Parathyroid adenoma (tissue), 2 donors: ENCODE measurements around the gene ZMYM4.

Experiments
- H2AFZ ChIP-seq: fragments of 300-600 bp; sonication (generic); one replicate; pipeline ENCODE4 v1.7.0; 2017; ENCODE audit warnings: antibody characterized with exemption, mild to moderate bottlenecking
- H3K27ac ChIP-seq: fragments of 300-600 bp; sonication (generic); one replicate; pipeline ENCODE4 v1.7.0; 2017
- H3K27me3 ChIP-seq: fragments of 300-600 bp; sonication (generic); one replicate; pipeline ENCODE4 v1.7.0; 2017; ENCODE audit warnings: low read length; ENCODE audit not compliant: control insufficient read depth, insufficient read depth
- H3K36me3 ChIP-seq: fragments of 300-600 bp; sonication (generic); one replicate; pipeline ENCODE4 v1.7.0; 2017; ENCODE audit warnings: low read length; ENCODE audit not compliant: control insufficient read depth, insufficient read depth
- H3K4me1 ChIP-seq: fragments of 300-600 bp; sonication (generic); one replicate; pipeline ENCODE4 v1.7.0; 2017; ENCODE audit warnings: control low read depth
- H3K4me2 ChIP-seq: fragments of 300-600 bp; sonication (generic); one replicate; pipeline ENCODE4 v1.7.0; 2017; ENCODE audit warnings: low read length
- H3K4me3 ChIP-seq: fragments of 300-600 bp; sonication (generic); one replicate; pipeline ENCODE4 v1.7.0; 2017; ENCODE audit warnings: low read depth, low read length
- H3K79me2 ChIP-seq: fragments of 300-600 bp; sonication (generic); one replicate; pipeline ENCODE4 v1.7.0; 2017; ENCODE audit warnings: control low read depth
- H3K9ac ChIP-seq: fragments of 300-600 bp; sonication (generic); one replicate; pipeline ENCODE4 v1.7.0; 2017; ENCODE audit warnings: mild to moderate bottlenecking
- H3K9me3 ChIP-seq: fragments of 300-600 bp; sonication (generic); one replicate; pipeline ENCODE4 v1.7.0; 2017; ENCODE audit warnings: low read length; ENCODE audit not compliant: control insufficient read depth
- TF ChIP-seq, protein P1 (sequence below): fragments of 300-600 bp; sonication (generic); IDR thresholded peaks from one replicate; pipeline ENCODE4 v1.7.0; 2017; ENCODE audit warnings: antibody characterized with exemption, mild to moderate bottlenecking
- donor health status: primary hyperparathyroidism.

ZMYM4 gene

GRCh38 chr1:35298464-35298863, 30.0 kb downstream of the ZMYM4 start:
- H3K9me3 ChIP-seq = no peaks in the 10 kb centered on the region
- H3K4me2 ChIP-seq = no peak overlapping the region
- TF ChIP-seq, protein P1, sequence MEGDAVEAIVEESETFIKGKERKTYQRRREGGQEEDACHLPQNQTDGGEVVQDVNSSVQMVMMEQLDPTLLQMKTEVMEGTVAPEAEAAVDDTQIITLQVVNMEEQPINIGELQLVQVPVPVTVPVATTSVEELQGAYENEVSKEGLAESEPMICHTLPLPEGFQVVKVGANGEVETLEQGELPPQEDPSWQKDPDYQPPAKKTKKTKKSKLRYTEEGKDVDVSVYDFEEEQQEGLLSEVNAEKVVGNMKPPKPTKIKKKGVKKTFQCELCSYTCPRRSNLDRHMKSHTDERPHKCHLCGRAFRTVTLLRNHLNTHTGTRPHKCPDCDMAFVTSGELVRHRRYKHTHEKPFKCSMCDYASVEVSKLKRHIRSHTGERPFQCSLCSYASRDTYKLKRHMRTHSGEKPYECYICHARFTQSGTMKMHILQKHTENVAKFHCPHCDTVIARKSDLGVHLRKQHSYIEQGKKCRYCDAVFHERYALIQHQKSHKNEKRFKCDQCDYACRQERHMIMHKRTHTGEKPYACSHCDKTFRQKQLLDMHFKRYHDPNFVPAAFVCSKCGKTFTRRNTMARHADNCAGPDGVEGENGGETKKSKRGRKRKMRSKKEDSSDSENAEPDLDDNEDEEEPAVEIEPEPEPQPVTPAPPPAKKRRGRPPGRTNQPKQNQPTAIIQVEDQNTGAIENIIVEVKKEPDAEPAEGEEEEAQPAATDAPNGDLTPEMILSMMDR = peak; percentile 20
- H3K27me3 ChIP-seq = no peaks in the 10 kb centered on the region
- H3K36me3 ChIP-seq = no peaks in the 10 kb centered on the region
- no peaks in the 10 kb centered on the region for H3K79me2 ChIP-seq
- H2AFZ ChIP-seq = no peak overlapping the region
- H3K27ac ChIP-seq = no peak overlapping the region
- no peak overlapping the region for H3K9ac ChIP-seq
- H3K4me3 ChIP-seq = no peak overlapping the region
- H3K4me1 ChIP-seq = no peaks in the 10 kb centered on the region

DNA sequence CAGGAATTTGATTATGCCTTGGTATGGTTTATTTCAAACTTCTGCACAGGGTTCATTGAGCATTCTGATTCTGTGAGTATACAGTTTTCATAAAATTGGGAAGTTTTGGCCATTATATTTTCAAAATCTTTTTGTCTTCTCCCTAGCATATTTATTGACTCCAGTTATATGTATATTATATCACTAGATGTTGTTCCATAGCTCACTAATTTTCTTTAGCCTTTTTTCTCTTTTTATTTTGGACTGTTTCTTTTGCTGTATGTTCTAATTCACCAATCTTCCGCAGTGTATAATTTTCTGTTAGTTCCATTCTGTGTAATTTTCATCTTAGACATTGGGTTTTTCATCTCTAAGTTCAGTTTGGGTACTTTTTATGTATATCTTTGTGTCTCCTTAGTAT, 31.9 kb downstream of the ZMYM4 start:
- Histone ChIP-seq H3K79me2 (no peaks in the 10 kb centered on the region), H2AFZ (no peak overlapping the region), H3K4me1 (no peaks in the 10 kb centered on the region), H3K4me3 (no peak overlapping the region), H3K4me2 (no peak overlapping the region), H3K9ac (no peak overlapping the region), H3K9me3 (no peaks in the 10 kb centered on the region), H3K36me3 (no peaks in the 10 kb centered on the region), H3K27ac (no peak overlapping the region), H3K27me3 (no peaks in the 10 kb centered on the region)
- TF ChIP-seq, protein P1 = no peak

- no peaks in the 10 kb centered on the region for H3K9me3 ChIP-seq
- H2AFZ ChIP-seq = no peak overlapping the region
- TF ChIP-seq, protein P1 = no peak
- H3K79me2 ChIP-seq = no peaks in the 10 kb centered on the region
- no peak overlapping the region for H3K9ac ChIP-seq
- H3K4me1 ChIP-seq = no peaks in the 10 kb centered on the region
- H3K27me3 ChIP-seq = no peaks in the 10 kb centered on the region
- no peak overlapping the region for H3K4me3 ChIP-seq
- H3K36me3 ChIP-seq = no peaks in the 10 kb centered on the region
- no peak overlapping the region for H3K27ac ChIP-seq
- no peak overlapping the region for H3K4me2 ChIP-seq
Measured at GRCh38 chr1:35301674-35302392, 33.3 kb downstream of the ZMYM4 start.

DNA sequence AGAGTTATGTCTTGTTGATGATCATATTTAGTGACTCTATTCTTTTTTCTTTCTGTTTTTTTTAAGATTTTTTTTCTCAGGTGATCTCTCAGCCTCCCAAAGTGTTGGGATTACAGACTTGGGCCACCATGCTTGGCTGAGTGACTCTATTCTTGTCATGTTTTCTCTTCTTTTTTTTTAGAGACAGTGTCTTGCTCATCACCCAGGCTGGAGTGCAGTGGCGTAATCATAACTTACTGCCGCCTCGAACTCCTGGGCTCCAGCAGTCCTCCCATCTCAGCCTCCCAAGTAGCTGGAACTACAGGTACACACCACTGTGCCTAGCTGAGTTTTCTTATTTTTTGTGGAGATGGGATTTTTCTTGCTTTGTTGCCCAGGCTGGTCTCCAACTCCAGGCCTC, 36.9 kb downstream of the ZMYM4 start:
- Histone ChIP-seq H3K36me3 (no peaks in the 10 kb centered on the region), H3K79me2 (peaks cover 6% of the 10 kb centered on the region), H3K27ac (no peak overlapping the region), H3K4me1 (no peaks in the 10 kb centered on the region), H3K9ac (no peak overlapping the region), H2AFZ (no peak overlapping the region), H3K27me3 (no peaks in the 10 kb centered on the region), H3K4me2 (no peak overlapping the region), H3K4me3 (no peak overlapping the region), H3K9me3 (no peaks in the 10 kb centered on the region)
- TF ChIP-seq, protein P1 = no peak

GRCh38 chr1:35315649-35316048, 47.1 kb downstream of the ZMYM4 start:
- Histone ChIP-seq H3K4me2 (no peak overlapping the region), H3K27ac (no peak overlapping the region), H3K4me3 (no peak overlapping the region), H3K9ac (no peak overlapping the region), H3K9me3 (no peaks in the 10 kb centered on the region), H3K79me2 (peaks cover 13% of the 10 kb centered on the region), H3K4me1 (no peaks in the 10 kb centered on the region), H3K36me3 (no peaks in the 10 kb centered on the region), H2AFZ (no peak overlapping the region), H3K27me3 (no peaks in the 10 kb centered on the region)
- TF ChIP-seq, protein P1 = no peak
